HG03039 (cell line): ENCODE measurements around the gene CEP44.

ENCODE experiments used
- ATAC-seq: cut with Tn5 transposase; IDR thresholded peaks from one replicate; pipeline ENCODE4 v1.9.1; 2021; ENCODE audit warnings: mild to moderate bottlenecking, moderate library complexity; ENCODE audit not compliant: unreplicated experiment

The CEP44 gene

GRCh38 chr4:174381440-174381800 is 97.7 kb downstream of the CEP44 start:
- no peak for ATAC-seq
